HepG2 (cell line): Measurements from ENCODE around the gene SLC25A44. TPM values are rescaled to one million over a fixed set of nuclear protein-coding genes. Genes with fewer than 3 reads are reported as not detected.

ENCODE experiments used
- ATAC-seq: fragments of 200-7000 bp; cut with Tn5 transposase; 3 replicates; pipeline ENCODE4 v1.9.1; 2020; ENCODE audit warnings: mild to moderate bottlenecking, moderate library complexity
- BruUV-seq: library from RNA; stranded (reverse); fragments of 400-500 nt; replicated peaks from 2 replicates; lab custom pipeline; 2021; lab: Mats Ljungman, UMichigan
- CTCF ChIA-PET: fragments of 300-600 bp; formaldehyde crosslinking; extraction: SDS; loops from one replicate; lab custom pipeline; 2021; ENCODE audit warnings: low total read pairs, inconsistent platforms, low intra/inter-chr PET ratio; lab: Yijun Ruan, JAX
- POLR2A ChIA-PET: fragments of 350-600 bp; sonication (Branson Sonifier 250); formaldehyde crosslinking; loops from one replicate; lab custom pipeline; 2020; ENCODE audit warnings: antibody characterized with exemption, inconsistent platforms; lab: Yijun Ruan, JAX
- DNase-seq: peaks from one replicate; pipeline ENCODE4 v3.0.0-alpha.2; 2015; ENCODE audit warnings: low spot score
- FAIRE-seq: peaks from 3 replicates; lab custom pipeline; 2011; peaks lifted over from hg19 to GRCh38; lab: Jason Lieb, UNC
- H2AFZ ChIP-seq: one replicate; pipeline ENCODE4 v1.6.1; 2011; ENCODE audit warnings: low read length, inconsistent platforms
- H3K27ac ChIP-seq: fragments of 300-600 bp; 3 replicates; pipeline ENCODE4 v1.8.0; 2011; ENCODE audit warnings: mixed run types, mild to moderate bottlenecking, mixed read lengths, low read length, inconsistent platforms; ENCODE audit not compliant: insufficient read depth; ENCODE audit errors: extremely low read length
- H3K27me3 ChIP-seq, 2 experiments: fragments of 200-600 bp in 1 of 2; 2 replicates in 1 of 2; 3 replicates in 1 of 2; pipeline versions ENCODE4 v1.6.0 to v1.8.0; 2011; ENCODE audit warnings: low read length in 2 of 2, mild to moderate bottlenecking in 2 of 2, moderate library complexity in 2 of 2, inconsistent platforms in 1 of 2; ENCODE audit not compliant: insufficient read depth in 2 of 2, control insufficient read depth in 1 of 2
- H3K36me3 ChIP-seq, 2 experiments: fragments of 200-600 bp in 1 of 2; replicated peaks in 1 of 2; 2 replicates in 1 of 2; 3 replicates in 1 of 2; pipeline versions ENCODE4 v1.5.1 to v1.8.0; 2011; ENCODE audit warnings: low read length in 2 of 2, inconsistent platforms in 1 of 2; ENCODE audit not compliant: insufficient read depth in 2 of 2, control insufficient read depth in 1 of 2
- H3K4me1 ChIP-seq: 2 replicates; pipeline ENCODE4 v1.5.1; 2012; ENCODE audit warnings: low read length, inconsistent platforms; ENCODE audit not compliant: insufficient read depth
- H3K4me2 ChIP-seq: 2 replicates; pipeline ENCODE4 v1.6.0; 2011; ENCODE audit warnings: low read depth, low read length, inconsistent platforms
- H3K4me3 ChIP-seq, 3 experiments: fragments of 200-600 bp in 1 of 3; sonication (generic), shearing (Covaris generic) in 1 of 3; replicated peaks in 1 of 3; 2 replicates each; pipeline ENCODE4 v1.5.1; 2011 to 2016; ENCODE audit warnings: low read length in 3 of 3, inconsistent platforms in 2 of 3, low read depth in 2 of 3, mild to moderate bottlenecking in 2 of 3, control low read depth in 1 of 3, mixed read lengths in 1 of 3; ENCODE audit not compliant: insufficient read depth in 1 of 3
- H3K79me2 ChIP-seq: one replicate; pipeline ENCODE4 v1.6.1; 2011; ENCODE audit warnings: low read length, inconsistent platforms; ENCODE audit not compliant: insufficient read depth
- H3K9ac ChIP-seq: 2 replicates; pipeline ENCODE4 v1.6.0; 2011; ENCODE audit warnings: mild to moderate bottlenecking, low read depth, low read length, inconsistent platforms; ENCODE audit not compliant: insufficient read depth
- H3K9me3 ChIP-seq: 2 replicates; pipeline ENCODE4 v1.5.1; 2012; ENCODE audit warnings: mild to moderate bottlenecking, low read length
- H4K20me1 ChIP-seq: 2 replicates; pipeline ENCODE4 v1.6.0; 2011; ENCODE audit warnings: inconsistent platforms, mild to moderate bottlenecking, low read length, moderate library complexity; ENCODE audit not compliant: insufficient read depth
- KMT2A ChIP-seq: sonication (generic); formaldehyde crosslinking; IDR thresholded peaks from 2 replicates; pipeline ENCODE4 v1.4.0; 2020; ENCODE audit warnings: missing genetic modification reagents
- ZNF121 ChIP-seq: sonication (generic); formaldehyde crosslinking; IDR thresholded peaks from 2 replicates; pipeline ENCODE4 v1.5.0; 2020; ENCODE audit warnings: mild to moderate bottlenecking, missing genetic modification reagents
- WGBS: methylation state at CpG from one replicate; pipeline ENCODE4 v1.1.6; 2017; ENCODE audit warnings: low lambda C conversion rate; 5-methylcytosine and 5-hydroxymethylcytosine counted together
- in situ Hi-C: cut with HindIII; loops from 2 replicates; pipeline ENCODE4 v1.10.0; 2017; ENCODE audit warnings: low pct_unique_long_range_greater_than_20kb; ENCODE audit not compliant: extremely low pct_ligation_motif_present
- intact Hi-C: fragments of 100-400 bp; cut with micrococcal nuclease; formaldehyde crosslinking; loops from one replicate; pipeline ENCODE4 v1.10.0; 2022; ENCODE audit not compliant: unreplicated experiment
- polyA plus RNA-seq, 8 experiments: library from polyadenylated mRNA; depleted of rRNA in 3 of 8; stranded (reverse) in 7 of 8; unstranded in 1 of 8; fragments of >200 nt; fragmentation: Illumina TruSeq in 4 of 8; extraction: Trizol in 4 of 8; gene quantifications; 2 replicates each; pipeline versions ENCODE4 v1.2.1 to v1.2.3, GENCODE V29; 2011 to 2016; ENCODE audit warnings: low read depth in 4 of 8, missing spikeins in 1 of 8, mixed read lengths in 1 of 8; ENCODE audit not compliant: insufficient read depth in 1 of 8
- total RNA-seq, 5 experiments: library from RNA; depleted of rRNA; stranded (reverse); fragments of >200 nt; fragmentation: Illumina TruSeq; extraction: Trizol; gene quantifications; 2 replicates each; pipeline ENCODE4 v1.2.3, GENCODE V29; 2016; ENCODE audit warnings: low read depth in 1 of 5
- TF ChIP-seq, protein P1 (sequence below): sonication (generic); formaldehyde crosslinking; IDR thresholded peaks from 2 replicates; pipeline ENCODE4 v1.8.0; 2023; ENCODE audit warnings: mild to moderate bottlenecking, missing genetic modification reagents
- TF ChIP-seq, protein P2 (sequence below): sonication (generic); formaldehyde crosslinking; IDR thresholded peaks from 2 replicates; pipeline ENCODE4 v1.5.1; 2020; ENCODE audit warnings: mild to moderate bottlenecking, missing genetic modification reagents, borderline replicate concordance
- TF ChIP-seq, protein P3 (sequence below): sonication (generic); formaldehyde crosslinking; IDR thresholded peaks from 2 replicates; pipeline ENCODE4 v1.4.0; 2020; ENCODE audit warnings: missing genetic modification reagents
- TF ChIP-seq, protein P4 (sequence below), 2 experiments: sonication (generic) in 1 of 2; formaldehyde crosslinking in 1 of 2; IDR thresholded peaks; 2 replicates each; pipeline versions ENCODE4 v1.6.1 to v1.9.0; 2014 to 2022; ENCODE audit warnings: antibody characterized with exemption in 1 of 2, borderline replicate concordance in 1 of 2, inconsistent platforms in 1 of 2, low read depth in 1 of 2, missing genetic modification reagents in 1 of 2
- TF ChIP-seq, protein P5 (sequence below): IDR thresholded peaks from 2 replicates; pipeline ENCODE4 v1.6.1; 2012; ENCODE audit warnings: low read depth, low read length, improper control_type of control experiment

The SLC25A44 gene
- total and polyA plus RNA-seq, 2 of the 13 experiments (the other 11 are each of a cell fraction or from before 2014, with no cell fraction given) = 10.7 to 13.4 TPM

DNA sequence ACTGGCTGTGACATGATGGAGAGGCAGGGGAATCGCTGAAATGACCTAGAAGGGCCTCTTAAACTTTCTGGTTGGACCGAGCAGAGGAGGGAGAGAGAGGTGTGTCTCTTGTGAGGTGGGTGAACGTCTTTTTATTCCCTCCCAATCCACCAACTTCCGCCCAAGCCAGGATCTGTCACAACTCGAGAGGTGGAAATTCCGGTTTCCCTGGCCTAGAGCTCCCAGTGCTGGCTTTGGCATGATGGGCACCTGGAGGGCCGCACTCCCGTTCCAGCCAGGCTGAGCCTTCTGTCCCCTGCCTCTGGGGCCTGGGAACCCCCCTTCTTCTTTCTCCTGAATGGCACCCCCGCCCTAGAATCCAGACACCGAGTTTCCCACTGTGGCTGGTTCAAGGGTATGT lies 40.5 kb upstream of the SLC25A44 start, which contains the start of gene SEMA4A:
TSS of gene SEMA4A (plus strand) at position 224 of the 400 bp plus-strand sequence. CDS start 994 bp downstream, outside the sequence.
- Histone ChIP-seq H3K4me3 (peak within 1 kb of the TSS in 1 of 3 experiments; percentile 8; a peak in 1 of 6 replicates), H3K9ac (no peak within 1 kb of the TSS), H3K4me2 (peak within 1 kb of the TSS; percentile 46; the same call in 1 of the 2 replicates), H4K20me1 (no peaks in the 10 kb centered on the region), H3K36me3 (no peaks in the 10 kb centered on the region), H3K4me1 (peaks cover 43% of the 10 kb centered on the region), H3K79me2 (no peaks in the 10 kb centered on the region), H3K9me3 (no peaks in the 10 kb centered on the region), H3K27ac (no peak within 1 kb of the TSS), H2AFZ (peak within 1 kb of the TSS; percentile 69), H3K27me3 (peaks cover 0 to 26% of the 10 kb centered on the region in 2 experiments; a peak in 3 of 5 replicates)
- WGBS = 57% methylated on average over 7 of the region's 10 CpGs
- CTCF ChIA-PET = no interaction called here
- in situ Hi-C loops = no loop called here
- BruUV-seq = no TSS peak
- DNase-seq = no peak
- intact Hi-C loops = no loop called here
- POLR2A ChIA-PET = interaction anchor here (2.5 kb wide), 1 partner anchor 60 kb away, joined by 9 read pairs; the partner anchor contains the start of gene PMF1
- FAIRE-seq = no peak
- no peak for ATAC-seq
- TF ChIP-seq, protein P1, sequence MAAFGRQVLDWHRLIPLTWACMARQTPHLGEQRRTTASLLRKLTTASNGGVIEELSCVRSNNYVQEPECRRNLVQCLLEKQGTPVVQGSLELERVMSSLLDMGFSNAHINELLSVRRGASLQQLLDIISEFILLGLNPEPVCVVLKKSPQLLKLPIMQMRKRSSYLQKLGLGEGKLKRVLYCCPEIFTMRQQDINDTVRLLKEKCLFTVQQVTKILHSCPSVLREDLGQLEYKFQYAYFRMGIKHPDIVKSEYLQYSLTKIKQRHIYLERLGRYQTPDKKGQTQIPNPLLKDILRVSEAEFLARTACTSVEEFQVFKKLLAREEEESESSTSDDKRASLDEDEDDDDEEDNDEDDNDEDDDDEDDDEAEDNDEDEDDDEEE = no peak
- TF ChIP-seq, protein P2, sequence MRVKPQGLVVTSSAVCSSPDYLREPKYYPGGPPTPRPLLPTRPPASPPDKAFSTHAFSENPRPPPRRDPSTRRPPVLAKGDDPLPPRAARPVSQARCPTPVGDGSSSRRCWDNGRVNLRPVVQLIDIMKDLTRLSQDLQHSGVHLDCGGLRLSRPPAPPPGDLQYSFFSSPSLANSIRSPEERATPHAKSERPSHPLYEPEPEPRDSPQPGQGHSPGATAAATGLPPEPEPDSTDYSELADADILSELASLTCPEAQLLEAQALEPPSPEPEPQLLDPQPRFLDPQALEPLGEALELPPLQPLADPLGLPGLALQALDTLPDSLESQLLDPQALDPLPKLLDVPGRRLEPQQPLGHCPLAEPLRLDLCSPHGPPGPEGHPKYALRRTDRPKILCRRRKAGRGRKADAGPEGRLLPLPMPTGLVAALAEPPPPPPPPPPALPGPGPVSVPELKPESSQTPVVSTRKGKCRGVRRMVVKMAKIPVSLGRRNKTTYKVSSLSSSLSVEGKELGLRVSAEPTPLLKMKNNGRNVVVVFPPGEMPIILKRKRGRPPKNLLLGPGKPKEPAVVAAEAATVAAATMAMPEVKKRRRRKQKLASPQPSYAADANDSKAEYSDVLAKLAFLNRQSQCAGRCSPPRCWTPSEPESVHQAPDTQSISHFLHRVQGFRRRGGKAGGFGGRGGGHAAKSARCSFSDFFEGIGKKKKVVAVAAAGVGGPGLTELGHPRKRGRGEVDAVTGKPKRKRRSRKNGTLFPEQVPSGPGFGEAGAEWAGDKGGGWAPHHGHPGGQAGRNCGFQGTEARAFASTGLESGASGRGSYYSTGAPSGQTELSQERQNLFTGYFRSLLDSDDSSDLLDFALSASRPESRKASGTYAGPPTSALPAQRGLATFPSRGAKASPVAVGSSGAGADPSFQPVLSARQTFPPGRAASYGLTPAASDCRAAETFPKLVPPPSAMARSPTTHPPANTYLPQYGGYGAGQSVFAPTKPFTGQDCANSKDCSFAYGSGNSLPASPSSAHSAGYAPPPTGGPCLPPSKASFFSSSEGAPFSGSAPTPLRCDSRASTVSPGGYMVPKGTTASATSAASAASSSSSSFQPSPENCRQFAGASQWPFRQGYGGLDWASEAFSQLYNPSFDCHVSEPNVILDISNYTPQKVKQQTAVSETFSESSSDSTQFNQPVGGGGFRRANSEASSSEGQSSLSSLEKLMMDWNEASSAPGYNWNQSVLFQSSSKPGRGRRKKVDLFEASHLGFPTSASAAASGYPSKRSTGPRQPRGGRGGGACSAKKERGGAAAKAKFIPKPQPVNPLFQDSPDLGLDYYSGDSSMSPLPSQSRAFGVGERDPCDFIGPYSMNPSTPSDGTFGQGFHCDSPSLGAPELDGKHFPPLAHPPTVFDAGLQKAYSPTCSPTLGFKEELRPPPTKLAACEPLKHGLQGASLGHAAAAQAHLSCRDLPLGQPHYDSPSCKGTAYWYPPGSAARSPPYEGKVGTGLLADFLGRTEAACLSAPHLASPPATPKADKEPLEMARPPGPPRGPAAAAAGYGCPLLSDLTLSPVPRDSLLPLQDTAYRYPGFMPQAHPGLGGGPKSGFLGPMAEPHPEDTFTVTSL = no peak
- TF ChIP-seq, protein P3, sequence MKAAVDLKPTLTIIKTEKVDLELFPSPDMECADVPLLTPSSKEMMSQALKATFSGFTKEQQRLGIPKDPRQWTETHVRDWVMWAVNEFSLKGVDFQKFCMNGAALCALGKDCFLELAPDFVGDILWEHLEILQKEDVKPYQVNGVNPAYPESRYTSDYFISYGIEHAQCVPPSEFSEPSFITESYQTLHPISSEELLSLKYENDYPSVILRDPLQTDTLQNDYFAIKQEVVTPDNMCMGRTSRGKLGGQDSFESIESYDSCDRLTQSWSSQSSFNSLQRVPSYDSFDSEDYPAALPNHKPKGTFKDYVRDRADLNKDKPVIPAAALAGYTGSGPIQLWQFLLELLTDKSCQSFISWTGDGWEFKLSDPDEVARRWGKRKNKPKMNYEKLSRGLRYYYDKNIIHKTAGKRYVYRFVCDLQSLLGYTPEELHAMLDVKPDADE (CRISPR knock-in tag) = no peak
- TF ChIP-seq KMT2A (CRISPR knock-in tag) (no peak), ZNF121 (CRISPR knock-in tag) (no peak)
- TF ChIP-seq, protein P4, sequence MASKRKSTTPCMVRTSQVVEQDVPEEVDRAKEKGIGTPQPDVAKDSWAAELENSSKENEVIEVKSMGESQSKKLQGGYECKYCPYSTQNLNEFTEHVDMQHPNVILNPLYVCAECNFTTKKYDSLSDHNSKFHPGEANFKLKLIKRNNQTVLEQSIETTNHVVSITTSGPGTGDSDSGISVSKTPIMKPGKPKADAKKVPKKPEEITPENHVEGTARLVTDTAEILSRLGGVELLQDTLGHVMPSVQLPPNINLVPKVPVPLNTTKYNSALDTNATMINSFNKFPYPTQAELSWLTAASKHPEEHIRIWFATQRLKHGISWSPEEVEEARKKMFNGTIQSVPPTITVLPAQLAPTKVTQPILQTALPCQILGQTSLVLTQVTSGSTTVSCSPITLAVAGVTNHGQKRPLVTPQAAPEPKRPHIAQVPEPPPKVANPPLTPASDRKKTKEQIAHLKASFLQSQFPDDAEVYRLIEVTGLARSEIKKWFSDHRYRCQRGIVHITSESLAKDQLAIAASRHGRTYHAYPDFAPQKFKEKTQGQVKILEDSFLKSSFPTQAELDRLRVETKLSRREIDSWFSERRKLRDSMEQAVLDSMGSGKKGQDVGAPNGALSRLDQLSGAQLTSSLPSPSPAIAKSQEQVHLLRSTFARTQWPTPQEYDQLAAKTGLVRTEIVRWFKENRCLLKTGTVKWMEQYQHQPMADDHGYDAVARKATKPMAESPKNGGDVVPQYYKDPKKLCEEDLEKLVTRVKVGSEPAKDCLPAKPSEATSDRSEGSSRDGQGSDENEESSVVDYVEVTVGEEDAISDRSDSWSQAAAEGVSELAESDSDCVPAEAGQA (IDR thresholded peaks at IDR 0.05; ENCODE audit: low read depth) = no peak
- TF ChIP-seq, protein P4 (CRISPR knock-in tag; IDR thresholded peaks at IDR 0.05; ENCODE audit: borderline replicate concordance) = no peak
- TF ChIP-seq, protein P5, sequence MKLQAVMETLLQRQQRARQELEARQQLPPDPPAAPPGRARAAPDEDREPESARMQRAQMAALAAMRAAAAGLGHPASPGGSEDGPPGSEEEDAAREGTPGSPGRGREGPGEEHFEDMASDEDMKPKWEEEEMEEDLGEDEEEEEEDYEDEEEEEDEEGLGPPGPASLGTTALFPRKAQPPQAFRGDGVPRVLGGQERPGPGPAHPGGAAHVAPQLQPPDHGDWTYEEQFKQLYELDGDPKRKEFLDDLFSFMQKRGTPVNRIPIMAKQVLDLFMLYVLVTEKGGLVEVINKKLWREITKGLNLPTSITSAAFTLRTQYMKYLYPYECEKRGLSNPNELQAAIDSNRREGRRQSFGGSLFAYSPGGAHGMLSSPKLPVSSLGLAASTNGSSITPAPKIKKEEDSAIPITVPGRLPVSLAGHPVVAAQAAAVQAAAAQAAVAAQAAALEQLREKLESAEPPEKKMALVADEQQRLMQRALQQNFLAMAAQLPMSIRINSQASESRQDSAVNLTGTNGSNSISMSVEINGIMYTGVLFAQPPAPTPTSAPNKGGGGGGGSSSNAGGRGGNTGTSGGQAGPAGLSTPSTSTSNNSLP = no peak
